Sigmoid colon (tissue), 4 donors: ENCODE data around the gene CASP3.

Source experiments
- CTCF ChIP-seq, 4 experiments: fragments of 450-650 bp in 3 of 4; fragments of 200-600 bp in 1 of 4; IDR thresholded peaks; one replicate each; pipeline ENCODE4 v1.5.1; 2016 to 2019; ENCODE audit warnings: antibody characterized with exemption in 4 of 4, mild to moderate bottlenecking in 3 of 4, moderate library complexity in 2 of 4
- POLR2AphosphoS5 ChIP-seq, 4 donors: sonication (generic); formaldehyde crosslinking; IDR thresholded peaks; one replicate each; pipeline ENCODE4 v1.6.1; 2017; ENCODE audit warnings: antibody characterized with exemption in 4 of 4

GRCh38 chr4:184688005-184688404, 38.8 kb upstream of the CASP3 start:
- TF ChIP-seq POLR2AphosphoS5 (IDR thresholded peaks at IDR 0.05) (no peak), CTCF (IDR thresholded peaks at IDR 0.05) (no peak)
